Measurements from ENCODE around the gene SAMD3. TPM values are rescaled to one million over a fixed set of nuclear protein-coding genes. Genes with fewer than 3 reads are reported as not detected.

Gene SAMD3
- total and polyA plus RNA-seq, 2 of the 4 experiments (the other 2 are of a cell fraction): 3.0 to 3.9 TPM

DNA sequence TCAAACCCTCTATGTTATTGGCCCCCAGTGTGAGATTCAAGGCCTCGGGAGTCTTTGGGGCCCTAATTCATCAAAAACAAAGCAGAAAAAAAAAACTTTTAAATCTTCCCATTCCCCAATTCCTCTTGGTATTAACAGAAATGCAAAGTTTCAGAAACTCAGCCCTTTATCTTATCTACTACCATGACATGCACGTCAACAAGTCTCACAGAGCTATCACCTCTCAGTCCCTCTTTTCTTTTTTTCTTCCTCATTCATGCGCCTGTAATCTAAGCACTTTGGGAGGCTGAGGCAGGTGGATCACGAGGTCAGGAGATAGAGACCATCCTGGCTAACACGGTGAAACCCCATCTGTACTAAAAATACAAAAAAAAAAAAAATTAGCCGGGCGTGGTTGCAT, 22.7 kb downstream of the SAMD3 start:
- Histone ChIP-seq H2BK20ac (ENCODE audit: low read depth, low read length) (no peak overlapping the region), H2AFZ (replicated peaks; ENCODE audit: low read length, poor library complexity) (no peak overlapping the region), H4K5ac (ENCODE audit: low read depth, low read length) (no peak overlapping the region), H3K36me3 (ENCODE audit: control insufficient read depth, insufficient read depth, low read length) (no peaks in the 10 kb centered on the region), H3K27me3 (ENCODE audit: control insufficient read depth, insufficient read depth, low read length) (no peaks in the 10 kb centered on the region), H3K23ac (ENCODE audit: low read depth, low read length) (no peak overlapping the region), H2BK5ac (ENCODE audit: low read depth, low read length, poor library complexity, severe bottlenecking) (no peak overlapping the region), H2AK5ac (ENCODE audit: low read depth, low read length) (no peak overlapping the region), H3K79me1 (ENCODE audit: low read depth in 1 of 2, low read length in 2 of 2) (no peaks in the 10 kb centered on the region), H3K4me2 (ENCODE audit: low read depth, low read length) (no peak overlapping the region), H3K4me3 (ENCODE audit: insufficient read depth, low read depth, low read length) (no peak overlapping the region), H3K9ac (ENCODE audit: low read depth, low read length) (no peak overlapping the region), H2BK120ac (ENCODE audit: low read depth, low read length) (no peak overlapping the region), H2BK15ac (ENCODE audit: low read depth, low read length) (no peak overlapping the region), H4K91ac (ENCODE audit: insufficient read depth, low read depth, low read length) (no peak overlapping the region), H4K20me1 (ENCODE audit: insufficient read depth, low read length) (no peaks in the 10 kb centered on the region), H3K14ac (replicated peaks; ENCODE audit: low read depth, low read length) (no peak overlapping the region), H3K4me1 (ENCODE audit: control insufficient read depth, insufficient read depth, low read length) (no peaks in the 10 kb centered on the region), H3K9me3 (ENCODE audit: control insufficient read depth, insufficient read depth, low read length) (no peaks in the 10 kb centered on the region), H3K18ac (ENCODE audit: low read depth, low read length) (no peak overlapping the region), H3K56ac (ENCODE audit: extremely low read depth, insufficient read depth, low read length) (no peak overlapping the region), H4K8ac (ENCODE audit: low read depth in 2 of 2, low read length in 2 of 2) (no peak overlapping the region), H3K4ac (ENCODE audit: low read depth, low read length) (no peak overlapping the region), H3K9me1 (ENCODE audit: insufficient read depth, low read length) (no peaks in the 10 kb centered on the region), H2AK9ac (replicated peaks; ENCODE audit: low read depth, low read length, poor library complexity) (no peak overlapping the region), H3K27ac (ENCODE audit: insufficient read depth, low read length) (no peak overlapping the region)
- ChIA-PET CTCF (no interaction called here), POLR2A (ENCODE audit: unreplicated experiment) (no interaction called here)
- no peak for ATAC-seq (ENCODE audit: low read depth)
- no TSS peak for BruUV-seq (replicated peaks)
- 30% methylated on average over 2 of the region's 7 CpGs; no CpG with 5 or more reads in 1 of the 2 experiments for WGBS, 2 experiments (ENCODE audit: extremely low coverage in 2 of 2, insufficient read length in 1 of 2)
- TF ChIP-seq, protein P1, sequence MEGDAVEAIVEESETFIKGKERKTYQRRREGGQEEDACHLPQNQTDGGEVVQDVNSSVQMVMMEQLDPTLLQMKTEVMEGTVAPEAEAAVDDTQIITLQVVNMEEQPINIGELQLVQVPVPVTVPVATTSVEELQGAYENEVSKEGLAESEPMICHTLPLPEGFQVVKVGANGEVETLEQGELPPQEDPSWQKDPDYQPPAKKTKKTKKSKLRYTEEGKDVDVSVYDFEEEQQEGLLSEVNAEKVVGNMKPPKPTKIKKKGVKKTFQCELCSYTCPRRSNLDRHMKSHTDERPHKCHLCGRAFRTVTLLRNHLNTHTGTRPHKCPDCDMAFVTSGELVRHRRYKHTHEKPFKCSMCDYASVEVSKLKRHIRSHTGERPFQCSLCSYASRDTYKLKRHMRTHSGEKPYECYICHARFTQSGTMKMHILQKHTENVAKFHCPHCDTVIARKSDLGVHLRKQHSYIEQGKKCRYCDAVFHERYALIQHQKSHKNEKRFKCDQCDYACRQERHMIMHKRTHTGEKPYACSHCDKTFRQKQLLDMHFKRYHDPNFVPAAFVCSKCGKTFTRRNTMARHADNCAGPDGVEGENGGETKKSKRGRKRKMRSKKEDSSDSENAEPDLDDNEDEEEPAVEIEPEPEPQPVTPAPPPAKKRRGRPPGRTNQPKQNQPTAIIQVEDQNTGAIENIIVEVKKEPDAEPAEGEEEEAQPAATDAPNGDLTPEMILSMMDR (conservative IDR thresholded peaks at IDR 0.05; ENCODE audit: low read depth, low read length): no peak
- TF ChIP-seq MAFK (IDR thresholded peaks at IDR 0.05; ENCODE audit: low read depth, low read length) (no peak), SMC3 (IDR thresholded peaks at IDR 0.05; ENCODE audit: low read depth, low read length) (no peak)
- TF ChIP-seq, protein P2, sequence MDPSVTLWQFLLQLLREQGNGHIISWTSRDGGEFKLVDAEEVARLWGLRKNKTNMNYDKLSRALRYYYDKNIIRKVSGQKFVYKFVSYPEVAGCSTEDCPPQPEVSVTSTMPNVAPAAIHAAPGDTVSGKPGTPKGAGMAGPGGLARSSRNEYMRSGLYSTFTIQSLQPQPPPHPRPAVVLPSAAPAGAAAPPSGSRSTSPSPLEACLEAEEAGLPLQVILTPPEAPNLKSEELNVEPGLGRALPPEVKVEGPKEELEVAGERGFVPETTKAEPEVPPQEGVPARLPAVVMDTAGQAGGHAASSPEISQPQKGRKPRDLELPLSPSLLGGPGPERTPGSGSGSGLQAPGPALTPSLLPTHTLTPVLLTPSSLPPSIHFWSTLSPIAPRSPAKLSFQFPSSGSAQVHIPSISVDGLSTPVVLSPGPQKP (IDR thresholded peaks at IDR 0.05; ENCODE audit: borderline replicate concordance, low read depth, low read length): no peak
- dilution Hi-C loops (cut with HindIII; ENCODE audit: low sequenced_read_pairs, unreplicated experiment): no loop called here
- intact Hi-C loops (cut with micrococcal nuclease): no loop called here
- in situ Hi-C loops (cut with MboI; ENCODE audit: low sequenced_read_pairs): no loop called here
- DNase-seq: no peak
